Type B pancreatic cell (in vitro differentiated cells): ENCODE measurements around the gene DYNC1I2. TPM values are rescaled to one million over a fixed set of nuclear protein-coding genes. Genes with fewer than 3 reads are reported as not detected.

Experiments
- DNase-seq: peaks from one replicate; pipeline ENCODE4 v3.0.0; 2021; ENCODE audit warnings: mixed read lengths; ENCODE audit not compliant: unreplicated experiment; ENCODE audit errors: extremely low spot score
- H3K27ac Mint-ChIP-seq: 2 replicates; pipeline ENCODE4 v1.8.0; 2021; ENCODE audit warnings: mild to moderate bottlenecking, mixed read lengths
- H3K27me3 Mint-ChIP-seq: 2 replicates; pipeline ENCODE4 v1.8.0; 2021; ENCODE audit warnings: mixed read lengths
- H3K36me3 Mint-ChIP-seq: 2 replicates; pipeline ENCODE4 v1.8.0; 2021; ENCODE audit warnings: mixed read lengths
- H3K4me1 Mint-ChIP-seq: one replicate; pipeline ENCODE4 v1.8.0; 2021; ENCODE audit warnings: mixed read lengths; ENCODE audit not compliant: unreplicated experiment
- H3K4me3 Mint-ChIP-seq: 2 replicates; pipeline ENCODE4 v1.8.0; 2021; ENCODE audit warnings: mild to moderate bottlenecking, mixed read lengths
- H3K9me3 Mint-ChIP-seq: 2 replicates; pipeline ENCODE4 v1.8.0; 2021; ENCODE audit warnings: mixed read lengths
- total RNA-seq: library from RNA; stranded (reverse); gene quantifications from 2 replicates; pipeline ENCODE4 v1.2.1, GENCODE V29; 2021; ENCODE audit warnings: low replicate concordance
- TF ChIP-seq, protein P1 (sequence below): fragments of 200-600 bp; sonication (generic); conservative IDR thresholded peaks from 2 replicates; pipeline ENCODE4 v1.5.0; 2021; ENCODE audit warnings: antibody characterized with exemption, mild to moderate bottlenecking

DYNC1I2 gene
- total RNA-seq, 1 donor from 2014 or later, result 115 TPM

DNA sequence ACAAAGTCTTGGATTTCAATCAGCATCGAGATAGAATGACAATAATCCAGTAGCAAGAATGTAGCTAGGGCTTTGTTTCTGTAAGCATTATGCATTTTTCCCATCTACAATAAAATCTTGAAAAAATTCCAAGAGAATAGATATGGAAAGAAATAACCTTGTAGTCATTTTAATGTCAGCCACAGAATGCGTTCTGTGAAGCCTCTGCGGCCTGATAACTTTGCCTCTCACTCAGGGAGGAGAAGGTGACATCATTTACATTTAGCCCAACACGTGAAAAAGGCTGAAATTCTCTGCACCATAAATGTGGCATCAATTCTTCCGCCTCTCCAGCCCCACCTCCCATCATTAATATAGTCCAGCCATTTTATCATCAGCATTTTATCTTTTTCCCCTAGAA is 19.1 kb upstream of the DYNC1I2 start:
- Mint-ChIP-seq H3K4me1 (no peaks in the 10 kb centered on the region), H3K27me3 (peaks cover 25% of the 10 kb centered on the region), H3K27ac (no peak overlapping the region), H3K9me3 (no peaks in the 10 kb centered on the region), H3K36me3 (no peaks in the 10 kb centered on the region), H3K4me3 (no peak overlapping the region)
- DNase-seq, result no peak
- TF ChIP-seq, protein P1, sequence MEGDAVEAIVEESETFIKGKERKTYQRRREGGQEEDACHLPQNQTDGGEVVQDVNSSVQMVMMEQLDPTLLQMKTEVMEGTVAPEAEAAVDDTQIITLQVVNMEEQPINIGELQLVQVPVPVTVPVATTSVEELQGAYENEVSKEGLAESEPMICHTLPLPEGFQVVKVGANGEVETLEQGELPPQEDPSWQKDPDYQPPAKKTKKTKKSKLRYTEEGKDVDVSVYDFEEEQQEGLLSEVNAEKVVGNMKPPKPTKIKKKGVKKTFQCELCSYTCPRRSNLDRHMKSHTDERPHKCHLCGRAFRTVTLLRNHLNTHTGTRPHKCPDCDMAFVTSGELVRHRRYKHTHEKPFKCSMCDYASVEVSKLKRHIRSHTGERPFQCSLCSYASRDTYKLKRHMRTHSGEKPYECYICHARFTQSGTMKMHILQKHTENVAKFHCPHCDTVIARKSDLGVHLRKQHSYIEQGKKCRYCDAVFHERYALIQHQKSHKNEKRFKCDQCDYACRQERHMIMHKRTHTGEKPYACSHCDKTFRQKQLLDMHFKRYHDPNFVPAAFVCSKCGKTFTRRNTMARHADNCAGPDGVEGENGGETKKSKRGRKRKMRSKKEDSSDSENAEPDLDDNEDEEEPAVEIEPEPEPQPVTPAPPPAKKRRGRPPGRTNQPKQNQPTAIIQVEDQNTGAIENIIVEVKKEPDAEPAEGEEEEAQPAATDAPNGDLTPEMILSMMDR, result no peak

DNA sequence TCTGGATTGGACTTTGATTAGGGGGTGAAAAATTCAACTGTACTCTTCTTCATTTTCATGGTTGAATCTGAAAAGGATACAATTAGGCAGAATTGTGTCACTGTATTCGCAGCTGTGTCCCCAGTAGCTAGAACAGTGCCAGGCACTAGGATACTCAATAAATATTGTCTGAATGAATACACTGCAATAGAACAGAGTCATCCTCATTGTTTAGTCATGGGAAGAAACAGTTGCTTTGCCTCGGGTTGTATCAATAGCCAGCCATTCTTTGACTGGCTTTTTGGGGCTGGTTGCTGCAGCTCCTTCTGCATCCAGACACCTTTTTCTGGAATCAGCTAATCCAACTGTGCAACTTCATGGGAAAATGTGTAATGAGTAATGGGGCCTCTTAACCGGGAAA is 18.1 kb upstream of the DYNC1I2 start:
- no peak overlapping the region for H3K4me3 Mint-ChIP-seq
- TF ChIP-seq, protein P1, result no peak
- H3K36me3 Mint-ChIP-seq, result no peaks in the 10 kb centered on the region
- H3K9me3 Mint-ChIP-seq, result no peaks in the 10 kb centered on the region
- no peaks in the 10 kb centered on the region for H3K4me1 Mint-ChIP-seq
- DNase-seq, result no peak
- no peak overlapping the region for H3K27ac Mint-ChIP-seq
- H3K27me3 Mint-ChIP-seq, result peaks cover 28% of the 10 kb centered on the region

DNA sequence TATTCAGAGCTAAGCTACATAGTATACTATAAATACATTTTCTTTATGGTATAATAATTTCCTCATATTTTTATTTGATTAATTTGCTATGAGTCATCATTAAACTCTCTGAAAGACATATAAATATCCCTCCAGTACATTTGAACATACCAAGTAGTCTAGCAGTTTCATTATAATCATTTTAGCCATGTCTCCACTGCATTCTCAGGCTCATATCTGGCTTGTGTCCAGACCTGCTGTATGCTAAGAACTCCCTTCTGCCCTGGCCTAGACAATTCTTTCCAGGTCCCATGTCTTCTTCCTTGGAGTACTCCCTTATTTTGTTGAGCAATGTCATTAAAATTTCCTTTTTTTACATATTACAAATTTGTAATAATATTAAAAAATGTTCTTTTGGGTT is 16.6 kb upstream of the DYNC1I2 start:
- no peaks in the 10 kb centered on the region for H3K9me3 Mint-ChIP-seq
- no peak overlapping the region for H3K27ac Mint-ChIP-seq
- no peaks in the 10 kb centered on the region for H3K36me3 Mint-ChIP-seq
- no peak overlapping the region for H3K4me3 Mint-ChIP-seq
- H3K4me1 Mint-ChIP-seq, result no peaks in the 10 kb centered on the region
- peaks cover 28% of the 10 kb centered on the region for H3K27me3 Mint-ChIP-seq
- no peak for DNase-seq
- TF ChIP-seq, protein P1, result no peak

DNA sequence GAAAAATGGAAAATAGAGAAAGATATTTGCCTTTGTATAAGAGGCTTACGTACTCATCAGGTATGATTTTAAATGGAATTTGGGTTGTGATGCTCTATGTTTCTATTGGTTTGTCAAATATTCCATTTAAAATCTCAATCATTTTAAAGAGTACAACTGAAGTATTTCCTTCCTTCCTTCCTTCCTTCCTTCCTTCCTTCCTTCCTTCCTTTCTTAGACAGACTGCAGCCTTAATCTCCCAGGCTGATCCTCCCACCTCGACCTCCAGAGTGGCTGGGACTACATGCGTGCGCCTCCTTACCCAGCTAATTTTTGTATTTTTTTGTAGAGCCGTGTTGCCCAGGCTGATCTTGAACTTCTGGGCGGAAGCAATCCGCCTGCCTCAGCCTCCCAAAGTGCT is 15.4 kb upstream of the DYNC1I2 start:
- Mint-ChIP-seq H3K4me3 (no peak overlapping the region), H3K4me1 (no peaks in the 10 kb centered on the region), H3K27ac (no peak overlapping the region), H3K27me3 (peaks cover 28% of the 10 kb centered on the region), H3K9me3 (no peaks in the 10 kb centered on the region), H3K36me3 (no peaks in the 10 kb centered on the region)
- no peak for DNase-seq
- TF ChIP-seq, protein P1, result no peak

DNA sequence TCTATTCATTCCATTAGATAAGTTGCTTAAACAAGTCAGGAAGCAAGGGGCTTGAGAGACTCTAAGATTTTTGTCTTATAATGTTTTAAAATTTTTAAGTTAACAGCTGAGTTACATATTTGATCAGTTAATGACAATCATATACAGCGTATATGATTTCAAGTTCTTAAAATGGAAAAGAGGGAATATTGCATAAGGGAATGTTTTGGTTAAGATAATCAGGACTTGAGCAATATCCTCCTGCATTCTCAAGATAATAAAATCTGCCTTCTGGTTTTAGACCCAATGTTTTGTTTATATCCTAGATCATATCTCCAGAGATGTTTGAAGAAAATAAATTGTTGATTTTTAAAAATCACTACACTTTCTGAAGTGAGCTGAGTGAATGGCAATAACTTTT is 13.4 kb upstream of the DYNC1I2 start:
- Mint-ChIP-seq H3K36me3 (no peaks in the 10 kb centered on the region), H3K9me3 (no peaks in the 10 kb centered on the region), H3K27ac (no peak overlapping the region), H3K4me3 (no peak overlapping the region), H3K27me3 (peaks cover 22% of the 10 kb centered on the region), H3K4me1 (no peaks in the 10 kb centered on the region)
- DNase-seq, result no peak
- TF ChIP-seq, protein P1, result no peak

DNA sequence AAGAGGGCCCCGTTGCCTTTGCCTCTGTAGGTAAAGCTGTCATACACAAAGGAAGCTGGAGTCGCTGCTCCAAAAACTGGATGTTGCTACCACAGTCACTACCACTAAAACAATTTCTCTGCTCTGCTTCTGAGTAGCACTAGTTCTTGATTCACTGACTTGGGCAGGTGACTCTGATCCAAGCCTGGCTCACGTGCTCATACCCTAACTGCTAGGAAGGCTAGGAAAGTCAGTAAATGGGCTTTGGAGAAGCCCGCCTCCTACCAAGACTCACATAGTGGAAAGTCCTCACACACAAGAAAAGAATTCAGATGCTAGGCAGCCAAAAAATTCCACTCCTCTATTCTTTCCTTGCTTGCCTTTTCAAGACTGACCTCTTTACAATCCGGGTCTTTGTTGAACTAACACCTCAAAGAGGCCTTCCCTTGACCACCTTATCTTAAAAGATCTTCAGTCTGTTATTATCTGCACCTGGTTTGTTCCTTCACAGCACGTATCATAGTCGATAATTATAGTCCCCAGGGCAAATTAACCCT is 11.4 kb upstream of the DYNC1I2 start:
- no peak for DNase-seq
- H3K27me3 Mint-ChIP-seq, result peaks cover 17% of the 10 kb centered on the region
- TF ChIP-seq, protein P1, result no peak
- H3K9me3 Mint-ChIP-seq, result no peaks in the 10 kb centered on the region
- H3K27ac Mint-ChIP-seq, result no peak overlapping the region
- no peaks in the 10 kb centered on the region for H3K36me3 Mint-ChIP-seq
- H3K4me3 Mint-ChIP-seq, result no peak overlapping the region
- H3K4me1 Mint-ChIP-seq, result no peaks in the 10 kb centered on the region
